CD1c-positive myeloid dendritic cell (primary cell): Measurements from ENCODE around the gene TMTC1.
A peak's percentile ranks its signal among the peaks of the same experiment; 100 is the strongest.
"Not testable (repeated sequence)": the region's sequence is repeated elsewhere in the genome, so short reads cannot be mapped to it uniquely, and the experiment has no call there.

Source experiments
- DNase-seq: peaks from one replicate; pipeline ENCODE4 v3.0.0-alpha.2; 2016; ENCODE audit errors: extremely low spot score

The TMTC1 gene

DNA sequence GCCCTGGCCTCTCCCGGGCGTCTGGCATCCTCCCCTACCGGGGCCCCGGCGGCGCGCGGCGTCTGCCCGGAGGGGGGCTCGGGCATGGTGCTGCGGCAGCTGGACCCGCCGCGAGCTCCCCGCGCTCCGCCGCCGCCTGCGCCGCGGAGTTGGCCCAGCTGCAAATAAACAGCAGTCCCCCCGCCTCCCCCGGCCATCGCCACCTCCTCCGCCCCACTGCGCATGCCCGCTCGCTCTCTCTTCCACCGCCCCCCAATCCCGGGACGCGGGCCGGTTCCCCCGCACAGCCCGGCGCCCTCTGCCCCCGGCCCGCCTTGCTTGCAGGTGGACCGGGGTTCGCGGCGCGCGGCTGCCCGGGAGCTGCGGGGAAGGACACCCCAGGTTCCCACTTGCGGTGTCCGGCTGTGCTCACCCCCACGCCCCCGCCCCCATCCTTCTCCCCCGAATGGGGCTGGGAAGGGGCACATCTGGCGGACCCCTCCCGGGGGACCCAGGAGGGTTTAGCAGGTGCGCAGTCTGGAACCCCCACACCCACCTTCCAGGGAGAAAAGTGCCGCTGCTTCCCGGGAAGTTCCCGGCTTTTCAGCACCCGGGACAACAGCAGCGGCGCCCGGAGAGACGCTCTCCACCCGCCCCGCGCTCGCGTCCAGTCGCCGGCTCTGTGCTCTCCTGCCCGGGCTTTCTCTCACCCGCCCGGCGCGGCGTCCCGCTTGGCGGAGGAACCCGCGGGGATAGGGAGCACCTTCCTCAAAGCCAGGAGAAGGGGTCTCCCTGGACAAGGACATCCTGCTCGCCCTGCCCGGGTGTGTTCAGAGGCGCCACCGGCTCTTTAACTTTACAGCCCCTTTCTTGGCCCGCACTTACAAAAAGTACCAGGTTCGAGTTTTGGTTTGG, at the start of gene TMTC1:
Gene TMTC1, minus strand, starts transcription at position 170 of the 894 bp plus-strand sequence. CDS start 191 bp downstream, outside the sequence.
- DNase-seq = peak; percentile 6

GRCh38 chr12:29831173-29831572, 47.4 kb upstream of the TMTC1 start:
- no peak for DNase-seq

DNA sequence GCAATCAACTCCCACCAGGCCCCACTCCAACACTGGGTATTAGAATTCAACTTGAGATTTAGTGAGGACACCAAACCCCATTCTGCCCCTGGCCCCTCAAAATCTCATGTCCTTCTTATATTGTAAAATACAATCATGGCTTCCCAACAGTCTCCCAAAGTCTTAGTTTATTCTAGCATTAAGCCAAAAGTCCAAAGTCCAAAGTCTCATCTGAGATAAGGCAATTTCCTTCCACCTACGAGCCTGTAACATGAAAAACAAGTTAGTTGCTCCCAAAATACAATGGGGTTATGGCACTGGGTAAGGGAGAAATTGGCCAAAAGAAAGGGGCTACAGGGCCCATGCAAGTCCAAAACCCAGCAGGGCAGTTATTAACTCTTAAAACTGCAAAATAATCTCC, 46.6 kb upstream of the TMTC1 start:
- DNase-seq = no peak

- DNase-seq = no peak
Observed at GRCh38 chr12:29818916-29819623, 35.3 kb upstream of the TMTC1 start.

DNA sequence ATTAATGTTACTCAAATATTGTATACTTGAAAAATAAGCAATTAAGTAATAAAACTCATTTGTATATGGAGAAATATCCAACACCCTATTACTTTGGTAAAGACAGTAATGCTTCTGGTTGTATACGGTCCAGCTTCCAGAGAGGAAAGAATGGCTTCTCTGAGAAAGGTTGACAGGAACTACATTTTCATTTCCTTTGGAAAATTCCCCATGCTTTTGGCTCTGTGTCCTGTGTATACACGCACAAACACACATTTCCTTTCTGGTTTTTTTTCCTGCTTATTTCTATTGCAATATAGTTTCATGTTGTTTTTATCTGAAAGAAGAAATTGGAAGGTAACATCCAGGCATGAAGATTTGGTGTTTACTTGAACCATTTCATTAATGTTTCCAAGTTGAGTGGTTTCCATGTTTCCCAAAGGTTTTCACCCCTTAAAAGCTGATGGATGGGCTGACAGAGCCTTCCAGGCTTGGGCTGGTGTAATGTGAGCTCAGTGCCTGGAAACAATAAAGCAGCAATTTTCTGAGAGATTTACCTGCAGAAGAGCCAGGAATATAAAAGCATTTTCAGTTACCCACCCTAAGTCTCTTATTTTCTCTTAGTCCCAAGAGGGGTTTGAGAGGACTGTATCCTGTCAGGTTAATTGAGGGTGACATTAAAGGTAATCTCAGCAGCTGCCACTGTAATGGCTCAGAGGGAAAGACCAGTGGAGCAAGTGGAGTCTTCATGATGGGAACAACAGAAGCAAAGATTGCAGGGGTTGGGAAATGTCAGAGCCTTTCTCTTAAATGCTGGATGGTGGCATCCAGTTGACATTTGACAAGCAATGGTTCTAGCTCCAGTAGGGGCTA, 33.4 kb upstream of the TMTC1 start:
- DNase-seq = no peak

- not testable (repeated sequence) for DNase-seq
Observed at GRCh38 chr12:29809616-29810361, 26.0 kb upstream of the TMTC1 start.

GRCh38 chr12:29807129-29807528, 23.4 kb upstream of the TMTC1 start:
- DNase-seq = no peak

DNA sequence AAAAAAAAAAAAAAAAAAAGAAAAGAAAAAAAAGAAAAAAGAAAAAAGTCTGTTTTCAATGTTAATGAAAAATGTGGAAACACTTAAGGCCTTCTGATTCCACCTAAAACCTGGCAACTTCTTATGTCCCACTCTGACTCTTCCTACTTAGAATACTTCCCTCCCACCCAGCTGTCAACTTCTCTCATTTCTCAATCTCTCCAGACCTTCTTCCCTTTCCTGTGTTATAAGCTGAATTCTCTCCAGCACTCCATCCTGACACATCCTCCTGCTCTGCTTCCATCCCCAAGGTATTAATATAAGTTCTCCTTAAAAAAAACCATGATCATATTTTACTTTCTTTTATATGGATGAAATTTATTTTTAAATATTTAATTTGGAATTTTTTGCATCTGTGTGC, 20.3 kb upstream of the TMTC1 start:
- no peak for DNase-seq

DNA sequence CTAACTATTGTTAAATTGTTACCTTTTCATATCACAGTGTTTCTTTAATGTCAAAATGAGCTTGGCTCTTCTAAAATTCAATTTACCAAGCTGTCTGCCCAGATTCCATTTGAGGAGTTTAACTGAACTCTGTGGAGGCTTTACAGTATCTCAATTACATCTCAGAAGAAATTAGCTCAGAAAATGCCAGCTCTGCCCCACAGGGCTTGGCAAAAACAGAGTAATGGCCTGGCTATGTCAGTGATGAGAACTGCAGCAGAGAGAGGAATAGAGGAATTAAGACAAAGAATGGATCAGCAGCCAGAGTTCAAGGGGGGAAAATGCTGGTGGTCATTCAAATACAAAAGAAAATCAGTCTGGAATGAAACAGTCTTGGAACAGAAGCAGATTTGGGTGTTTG, 15.8 kb upstream of the TMTC1 start:
- no peak for DNase-seq

DNA sequence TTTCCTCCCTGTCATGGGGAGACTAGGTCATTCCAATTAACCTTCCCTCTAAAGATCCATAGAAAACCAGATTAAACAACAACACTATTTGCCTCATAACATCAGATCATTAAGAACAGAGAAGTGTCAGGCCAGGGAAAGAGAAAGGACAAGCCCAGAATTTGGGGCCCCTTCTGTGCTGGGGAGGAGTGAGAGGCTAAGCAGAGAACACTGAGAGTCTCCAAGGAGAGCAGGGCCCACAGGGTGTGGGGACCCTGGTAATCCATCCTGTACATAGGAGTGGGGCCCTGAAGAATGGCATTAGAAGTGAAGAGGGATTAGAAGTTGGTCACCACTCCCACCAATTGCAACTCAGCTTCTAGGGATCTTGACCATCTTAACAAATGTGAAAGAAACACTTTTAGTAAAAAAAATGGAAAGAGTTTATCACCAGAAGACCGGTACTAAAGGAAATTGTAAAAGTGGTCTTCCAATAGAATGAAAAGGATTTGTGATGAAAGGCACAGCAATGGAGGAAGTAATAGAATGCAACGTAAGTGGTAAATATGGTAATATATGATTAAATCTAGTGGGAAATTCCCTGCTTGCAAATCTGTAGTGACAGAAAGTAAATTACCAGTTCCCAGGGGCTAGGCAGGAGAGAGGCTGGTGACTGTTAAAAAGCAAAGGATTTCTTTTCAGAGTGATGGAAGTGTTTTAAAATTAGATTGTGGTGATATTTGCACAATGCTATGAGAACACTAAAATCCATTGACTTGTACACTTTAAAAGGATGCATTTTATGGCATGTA, 14.0 kb upstream of the TMTC1 start:
- no peak for DNase-seq

GRCh38 chr12:29796823-29797263, 13.1 kb upstream of the TMTC1 start:
- DNase-seq = no peak

DNA sequence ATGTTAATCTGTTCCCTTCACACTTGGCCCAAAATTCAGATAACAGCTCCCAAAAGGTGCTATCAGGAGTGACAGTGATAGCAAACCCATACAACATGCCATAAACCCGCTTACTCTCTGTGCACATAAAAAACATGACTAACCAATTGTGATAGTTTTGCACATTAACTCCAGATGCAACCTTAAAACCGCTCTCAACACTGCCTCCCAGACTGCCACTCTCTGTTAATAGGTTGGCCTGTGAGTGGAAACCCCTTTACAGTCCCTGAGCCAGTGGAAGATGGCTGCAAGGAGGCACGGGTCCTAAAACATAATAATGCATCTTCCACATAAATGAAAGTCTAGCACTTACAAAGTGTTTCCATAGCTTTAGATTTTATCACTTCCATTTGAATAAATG, 12.0 kb upstream of the TMTC1 start:
- no peak for DNase-seq

DNA sequence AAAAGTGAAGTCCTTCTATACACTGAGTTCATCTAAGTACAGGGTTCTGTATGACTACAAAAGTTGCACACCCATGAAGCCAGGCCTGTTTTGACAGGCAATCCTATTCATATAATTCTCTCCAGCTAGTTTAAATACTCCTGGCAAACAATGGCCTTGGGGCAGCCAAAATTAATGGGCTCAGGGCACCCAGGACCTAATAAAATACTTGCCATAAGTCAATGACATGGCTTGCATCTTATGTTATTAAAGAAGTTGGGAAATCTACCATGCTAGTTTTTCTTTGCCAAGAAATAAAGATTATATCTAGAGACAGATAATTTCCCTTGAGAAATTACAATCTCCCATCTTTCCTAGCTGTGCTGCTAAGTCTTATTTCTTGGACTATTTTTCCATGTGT, 11.1 kb upstream of the TMTC1 start:
- no peak for DNase-seq

DNA sequence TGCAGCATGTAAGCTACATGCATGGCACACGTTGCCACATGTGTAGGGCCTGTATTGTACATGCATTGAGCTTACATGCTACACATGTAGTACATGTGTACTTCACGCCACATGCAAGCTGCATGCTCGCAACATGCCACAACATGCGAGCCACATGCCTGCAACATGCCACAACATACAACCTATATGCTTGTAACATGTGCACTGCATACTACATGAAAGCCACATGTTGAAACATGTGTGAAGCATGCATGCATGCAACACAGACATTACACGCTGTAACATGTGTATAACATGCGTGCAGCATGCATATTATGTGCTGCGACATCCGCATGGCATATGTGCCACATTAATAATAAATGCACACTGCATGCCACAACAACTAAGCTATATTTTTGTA, 9.1 kb upstream of the TMTC1 start:
- no peak for DNase-seq

DNA sequence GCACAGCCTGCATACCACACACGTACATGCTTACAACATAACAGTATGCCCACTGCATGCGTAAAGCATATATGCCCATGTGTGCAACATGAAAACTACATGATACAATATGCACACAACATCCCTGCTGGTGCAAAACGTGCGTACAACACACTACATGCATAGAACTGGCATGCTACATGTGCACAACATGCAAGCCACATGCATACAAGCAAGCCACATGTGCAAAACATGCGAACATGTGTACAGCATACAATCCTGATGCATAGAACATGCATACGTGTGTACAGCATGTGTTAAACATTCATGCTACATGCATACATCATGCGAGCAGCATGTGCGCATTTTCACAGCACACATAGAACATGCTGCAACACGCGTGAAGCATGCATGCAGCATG, 8.4 kb upstream of the TMTC1 start:
- no peak for DNase-seq

DNA sequence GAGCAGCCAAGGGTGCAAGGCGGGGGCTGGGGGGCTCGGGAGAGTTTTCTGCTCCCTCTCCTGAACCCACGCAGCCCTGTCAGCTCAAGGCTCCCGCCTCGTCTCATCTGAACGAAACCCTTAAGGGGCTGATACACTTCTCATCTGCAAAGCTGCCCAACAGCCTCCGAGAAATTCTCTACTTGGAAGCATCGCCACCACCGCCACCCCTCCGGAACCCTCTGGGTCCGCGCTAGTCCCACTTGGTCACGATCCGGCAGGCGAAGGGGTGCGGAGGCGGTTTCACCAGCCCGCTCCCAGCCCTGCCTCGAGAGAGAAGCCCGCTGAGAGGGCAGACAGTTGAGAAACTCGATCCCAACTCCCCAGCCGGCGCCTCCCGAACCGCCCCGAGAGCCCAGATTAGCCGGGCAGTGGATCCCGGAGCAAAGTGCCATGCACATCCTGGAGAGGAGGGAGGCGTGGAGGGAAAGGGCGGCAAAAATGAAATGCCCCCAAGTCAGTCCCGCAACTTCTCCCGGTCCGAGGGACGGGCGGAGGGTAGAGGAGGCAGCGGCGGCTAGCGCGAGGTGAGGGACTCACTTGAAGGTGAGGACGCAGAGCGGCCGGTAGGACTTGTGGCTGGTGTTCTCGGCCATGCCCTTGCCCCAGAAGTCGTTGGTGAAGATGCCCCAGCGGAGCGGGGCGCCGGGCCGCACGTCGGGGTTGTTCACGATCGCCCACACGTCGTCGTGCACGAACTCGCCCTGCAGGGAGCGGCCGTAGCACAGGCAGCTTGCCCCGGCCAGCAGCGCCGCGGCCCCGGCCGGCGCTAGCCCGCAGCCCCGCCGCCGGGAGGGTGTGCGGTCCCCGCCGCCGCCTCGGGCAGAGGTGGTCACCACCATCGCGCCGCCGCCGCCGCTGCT, 620 bp downstream of the TMTC1 start:
- peak; percentile 39 for DNase-seq

DNA sequence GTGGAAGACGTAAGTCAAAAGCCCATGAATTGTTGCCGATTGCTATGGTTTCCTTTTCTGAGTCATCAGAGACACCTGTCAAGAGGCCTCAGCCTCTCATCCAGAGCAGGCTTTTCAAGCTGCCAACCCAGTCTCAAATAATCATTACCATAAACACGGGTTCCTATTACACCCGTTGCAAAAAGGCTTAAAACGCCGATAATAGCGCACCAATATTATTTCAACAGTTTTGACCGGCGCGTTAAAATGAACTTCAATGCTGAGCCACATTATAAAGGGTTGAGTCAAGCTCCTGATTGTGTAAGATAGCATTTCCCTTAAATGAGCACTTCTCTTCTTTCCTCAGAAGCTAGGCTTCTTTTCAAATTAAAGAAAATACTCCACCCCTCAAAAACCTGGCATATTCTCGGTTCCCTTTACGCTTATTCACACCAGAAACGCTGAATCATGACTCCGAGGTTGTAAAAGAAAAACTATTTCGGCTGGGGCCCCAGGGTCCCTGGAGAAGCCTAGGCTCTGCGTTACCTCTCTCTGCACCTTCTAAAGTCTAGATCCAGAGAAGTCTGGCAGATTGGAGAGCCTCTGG, 1.4 kb downstream of the TMTC1 start:
- peak; percentile 81 for DNase-seq

DNA sequence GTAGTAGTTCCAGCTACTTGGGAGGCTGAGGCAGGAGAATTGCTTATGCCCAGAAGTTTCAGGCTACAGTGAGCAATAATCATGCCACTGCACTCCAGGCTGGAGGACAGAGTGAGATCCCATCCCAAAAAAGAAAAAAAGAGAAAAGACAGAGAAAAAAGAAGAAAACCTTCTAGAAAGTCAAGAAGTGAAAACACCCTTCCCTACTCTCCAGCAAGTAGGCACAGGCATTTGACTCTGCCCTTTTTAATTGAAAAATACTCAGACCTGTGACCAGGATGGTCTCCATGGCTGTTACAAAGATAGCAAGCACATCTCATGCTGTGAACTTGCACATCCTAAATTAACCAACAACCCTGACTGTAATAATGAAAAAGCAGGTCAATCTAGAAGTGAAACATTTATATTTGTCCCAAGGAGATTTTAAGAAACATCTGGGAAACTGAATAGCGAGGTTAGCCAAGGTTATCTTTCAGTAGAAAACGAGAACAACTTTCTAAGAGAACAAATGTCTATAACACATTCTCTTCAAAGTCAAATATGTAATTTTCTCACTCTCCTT, 2.0 kb downstream of the TMTC1 start:
- DNase-seq = no peak

- DNase-seq = no peak
Observed at GRCh38 chr12:29781188-29781587, 2.6 kb downstream of the TMTC1 start.
